Endothelial cell (in vitro differentiated cells): ENCODE measurements around the gene CLDND2. TPM values are rescaled to one million over a fixed set of nuclear protein-coding genes. Genes with fewer than 3 reads are reported as not detected.

Experiments used
- DNase-seq: peaks from one replicate; pipeline ENCODE4 v3.0.0; 2021; ENCODE audit warnings: low spot score
- H3K27ac Mint-ChIP-seq: one replicate; pipeline ENCODE4 v1.8.0; 2021; ENCODE audit warnings: mixed read lengths, inconsistent platforms; ENCODE audit not compliant: unreplicated experiment
- H3K27me3 Mint-ChIP-seq: one replicate; pipeline ENCODE4 v1.8.0; 2021; ENCODE audit warnings: mild to moderate bottlenecking, moderate library complexity, mixed read lengths, inconsistent platforms; ENCODE audit not compliant: unreplicated experiment
- H3K36me3 Mint-ChIP-seq: one replicate; pipeline ENCODE4 v1.8.0; 2021; ENCODE audit warnings: mild to moderate bottlenecking, low read depth, mixed read lengths, inconsistent platforms; ENCODE audit not compliant: unreplicated experiment
- H3K4me1 Mint-ChIP-seq: one replicate; pipeline ENCODE4 v1.8.0; 2021; ENCODE audit warnings: mild to moderate bottlenecking, mixed read lengths, inconsistent platforms; ENCODE audit not compliant: unreplicated experiment
- H3K4me3 Mint-ChIP-seq: one replicate; pipeline ENCODE4 v1.8.0; 2021; ENCODE audit warnings: mild to moderate bottlenecking, mixed read lengths, inconsistent platforms; ENCODE audit not compliant: unreplicated experiment
- H3K9me3 Mint-ChIP-seq: one replicate; pipeline ENCODE4 v1.8.0; 2021; ENCODE audit warnings: mixed read lengths, inconsistent platforms; ENCODE audit not compliant: unreplicated experiment
- total RNA-seq: library from RNA; stranded (reverse); fragmentation: NEBNext Ultra II Directional; extraction: Animal tissue kit (Norgen Biotek cat#: 25700); gene quantifications from one replicate; pipeline ENCODE4 v1.2.1, GENCODE V29; 2021; ENCODE audit not compliant: unreplicated experiment
- TF ChIP-seq, protein P1 (sequence below): fragments of 200-600 bp; sonication (generic); IDR thresholded peaks from one replicate; pipeline ENCODE4 v1.5.0; 2021; ENCODE audit warnings: antibody characterized with exemption; ENCODE audit not compliant: unreplicated experiment

The CLDND2 gene
- total RNA-seq, 1 donor from 2014 or later = not detected

DNA sequence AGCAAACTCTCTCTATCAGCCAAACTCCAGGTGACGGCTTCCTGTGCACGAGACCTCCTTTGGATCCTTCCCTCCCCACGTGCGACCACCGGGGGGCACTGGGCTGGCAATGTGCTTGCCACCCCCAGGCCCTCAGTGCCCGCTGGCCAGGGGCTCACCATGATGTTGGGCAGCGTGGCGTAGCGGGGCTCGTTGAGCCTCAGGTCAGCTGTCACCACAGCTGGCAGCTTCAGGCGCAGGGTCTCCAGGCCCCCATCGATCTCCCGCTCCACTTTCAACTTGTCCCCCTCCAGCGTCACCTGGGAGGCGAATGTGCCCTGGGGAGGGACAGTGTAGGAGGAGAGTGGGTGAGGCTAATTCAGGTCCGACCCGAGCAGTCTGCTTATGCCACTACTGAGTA, 22.1 kb downstream of the CLDND2 start:
- DNase-seq = no peak
- H3K27me3 Mint-ChIP-seq = peaks cover 8% of the 10 kb centered on the region
- H3K9me3 Mint-ChIP-seq = no peaks in the 10 kb centered on the region
- H3K27ac Mint-ChIP-seq = no peak overlapping the region
- peaks cover 10% of the 10 kb centered on the region for H3K4me1 Mint-ChIP-seq
- TF ChIP-seq, protein P1, sequence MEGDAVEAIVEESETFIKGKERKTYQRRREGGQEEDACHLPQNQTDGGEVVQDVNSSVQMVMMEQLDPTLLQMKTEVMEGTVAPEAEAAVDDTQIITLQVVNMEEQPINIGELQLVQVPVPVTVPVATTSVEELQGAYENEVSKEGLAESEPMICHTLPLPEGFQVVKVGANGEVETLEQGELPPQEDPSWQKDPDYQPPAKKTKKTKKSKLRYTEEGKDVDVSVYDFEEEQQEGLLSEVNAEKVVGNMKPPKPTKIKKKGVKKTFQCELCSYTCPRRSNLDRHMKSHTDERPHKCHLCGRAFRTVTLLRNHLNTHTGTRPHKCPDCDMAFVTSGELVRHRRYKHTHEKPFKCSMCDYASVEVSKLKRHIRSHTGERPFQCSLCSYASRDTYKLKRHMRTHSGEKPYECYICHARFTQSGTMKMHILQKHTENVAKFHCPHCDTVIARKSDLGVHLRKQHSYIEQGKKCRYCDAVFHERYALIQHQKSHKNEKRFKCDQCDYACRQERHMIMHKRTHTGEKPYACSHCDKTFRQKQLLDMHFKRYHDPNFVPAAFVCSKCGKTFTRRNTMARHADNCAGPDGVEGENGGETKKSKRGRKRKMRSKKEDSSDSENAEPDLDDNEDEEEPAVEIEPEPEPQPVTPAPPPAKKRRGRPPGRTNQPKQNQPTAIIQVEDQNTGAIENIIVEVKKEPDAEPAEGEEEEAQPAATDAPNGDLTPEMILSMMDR = no peak
- H3K36me3 Mint-ChIP-seq = peaks cover 15% of the 10 kb centered on the region
- H3K4me3 Mint-ChIP-seq = no peak overlapping the region

GRCh38 chr19:51345076-51345620, 23.7 kb downstream of the CLDND2 start:
- TF ChIP-seq, protein P1 = no peak
- no peak overlapping the region for H3K27ac Mint-ChIP-seq
- no peak overlapping the region for H3K4me3 Mint-ChIP-seq
- H3K36me3 Mint-ChIP-seq = peaks cover 17% of the 10 kb centered on the region
- no peak for DNase-seq
- H3K4me1 Mint-ChIP-seq = peaks cover 14% of the 10 kb centered on the region
- H3K9me3 Mint-ChIP-seq = no peaks in the 10 kb centered on the region
- peaks cover 10% of the 10 kb centered on the region for H3K27me3 Mint-ChIP-seq

GRCh38 chr19:51342631-51343569, 25.9 kb downstream of the CLDND2 start:
- Mint-ChIP-seq H3K27me3 (peaks cover 15% of the 10 kb centered on the region), H3K9me3 (no peaks in the 10 kb centered on the region), H3K27ac (peak overlapping the region; percentile 15), H3K36me3 (peaks cover 17% of the 10 kb centered on the region), H3K4me1 (peaks cover 23% of the 10 kb centered on the region), H3K4me3 (peak overlapping the region; percentile 45)
- TF ChIP-seq, protein P1 = no peak
- DNase-seq = no peak

- peaks cover 23% of the 10 kb centered on the region for H3K4me1 Mint-ChIP-seq
- DNase-seq = no peak
- H3K27ac Mint-ChIP-seq = peak within 1 kb of the TSS; percentile 87
- H3K36me3 Mint-ChIP-seq = peaks cover 17% of the 10 kb centered on the region
- peak within 1 kb of the TSS; percentile 82 for H3K4me3 Mint-ChIP-seq
- H3K9me3 Mint-ChIP-seq = no peaks in the 10 kb centered on the region
- TF ChIP-seq, protein P1 = no peak
- peaks cover 15% of the 10 kb centered on the region for H3K27me3 Mint-ChIP-seq
Observed at GRCh38 chr19:51341976-51342580, 26.7 kb downstream of the CLDND2 start, which contains the start of gene VSIG10L. Gene VSIG10L, minus strand, starts transcription at chr19:51342139. Its CDS starts 15 bp downstream, at chr19:51342124.
